Neuron (in vitro differentiated cells): ENCODE results near the gene PGLYRP2.
"Not testable (repeated sequence)": the region's sequence is repeated elsewhere in the genome, so short reads cannot be mapped to it uniquely, and the experiment has no call there.

ENCODE experiments used
- H2AFZ ChIP-seq: one replicate; pipeline ENCODE4 v1.6.1; 2013; ENCODE audit warnings: low read depth, mild to moderate bottlenecking, inconsistent platforms, low read length, moderate library complexity
- H3K27me3 ChIP-seq: one replicate; pipeline ENCODE4 v1.6.1; 2013; ENCODE audit warnings: low read length; ENCODE audit not compliant: insufficient read depth
- H3K36me3 ChIP-seq: one replicate; pipeline ENCODE4 v1.6.1; 2013; ENCODE audit warnings: low read length; ENCODE audit not compliant: insufficient read depth
- H3K4me1 ChIP-seq: one replicate; pipeline ENCODE4 v1.6.1; 2013; ENCODE audit warnings: low read length; ENCODE audit not compliant: insufficient read depth
- H3K4me3 ChIP-seq: 2 replicates; pipeline ENCODE4 v1.5.1; 2013; ENCODE audit warnings: mild to moderate bottlenecking, low read length, moderate library complexity
- H3K9me3 ChIP-seq: one replicate; pipeline ENCODE4 v1.6.1; 2013; ENCODE audit warnings: low read length

PGLYRP2 gene, protein sequence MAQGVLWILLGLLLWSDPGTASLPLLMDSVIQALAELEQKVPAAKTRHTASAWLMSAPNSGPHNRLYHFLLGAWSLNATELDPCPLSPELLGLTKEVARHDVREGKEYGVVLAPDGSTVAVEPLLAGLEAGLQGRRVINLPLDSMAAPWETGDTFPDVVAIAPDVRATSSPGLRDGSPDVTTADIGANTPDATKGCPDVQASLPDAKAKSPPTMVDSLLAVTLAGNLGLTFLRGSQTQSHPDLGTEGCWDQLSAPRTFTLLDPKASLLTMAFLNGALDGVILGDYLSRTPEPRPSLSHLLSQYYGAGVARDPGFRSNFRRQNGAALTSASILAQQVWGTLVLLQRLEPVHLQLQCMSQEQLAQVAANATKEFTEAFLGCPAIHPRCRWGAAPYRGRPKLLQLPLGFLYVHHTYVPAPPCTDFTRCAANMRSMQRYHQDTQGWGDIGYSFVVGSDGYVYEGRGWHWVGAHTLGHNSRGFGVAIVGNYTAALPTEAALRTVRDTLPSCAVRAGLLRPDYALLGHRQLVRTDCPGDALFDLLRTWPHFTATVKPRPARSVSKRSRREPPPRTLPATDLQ

DNA sequence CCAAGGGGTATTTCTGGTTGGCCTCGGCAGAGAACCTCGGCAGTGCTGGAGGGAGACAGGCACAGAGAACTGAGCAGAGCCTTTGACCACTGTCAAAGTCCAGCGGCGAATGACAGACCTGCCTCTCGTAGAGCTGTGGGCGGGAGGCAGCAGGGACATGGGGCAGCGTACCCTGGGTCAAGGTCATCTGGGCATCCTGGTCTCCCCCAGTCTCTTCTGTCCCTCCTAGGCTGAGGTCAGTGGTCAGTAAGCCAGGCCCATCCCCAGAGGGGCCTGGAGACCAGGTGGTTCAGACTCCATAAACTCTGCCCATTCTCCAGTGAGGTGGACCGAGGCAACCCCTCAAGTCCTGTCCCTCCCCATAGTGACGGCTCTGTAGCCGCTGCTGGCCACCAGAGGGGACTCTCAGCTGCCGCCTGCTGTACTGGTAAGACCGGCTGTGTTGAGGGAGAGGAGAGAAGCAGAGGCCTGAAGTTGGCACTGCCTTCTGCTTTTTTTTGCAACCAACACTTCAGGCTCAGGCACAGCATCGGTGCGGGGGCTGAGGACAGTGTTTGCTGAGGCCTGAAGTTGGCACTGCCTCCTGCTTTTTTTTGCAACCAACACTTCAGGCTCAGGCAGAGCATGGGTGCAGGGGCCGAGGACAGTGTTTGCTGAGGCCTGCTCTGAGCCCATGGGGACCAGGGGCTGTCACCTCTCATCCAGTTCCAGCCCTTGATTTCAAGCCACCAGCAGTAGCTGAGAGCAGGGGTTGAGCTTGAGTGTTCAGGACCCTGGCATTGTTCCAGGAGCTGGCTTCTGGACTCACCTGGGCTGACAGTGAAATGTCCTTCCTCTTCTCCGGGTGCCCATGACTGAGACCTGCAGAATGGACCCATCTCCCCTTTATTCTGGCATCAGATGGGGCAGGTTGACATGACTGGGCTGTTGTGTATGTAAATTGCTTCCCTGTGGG is at the start of gene PGLYRP2:
PGLYRP2 (minus strand) TSS at position 111 of the 955 bp plus-strand sequence. CDS start 130 bp downstream, outside the sequence.
- H3K9me3 ChIP-seq = no peaks in the 10 kb centered on the region
- H3K4me1 ChIP-seq = no peaks in the 10 kb centered on the region
- H3K36me3 ChIP-seq = no peaks in the 10 kb centered on the region
- H3K27me3 ChIP-seq = peaks cover 3% of the 10 kb centered on the region
- no peak within 1 kb of the TSS for H3K4me3 ChIP-seq
- H2AFZ ChIP-seq = no peak within 1 kb of the TSS

DNA sequence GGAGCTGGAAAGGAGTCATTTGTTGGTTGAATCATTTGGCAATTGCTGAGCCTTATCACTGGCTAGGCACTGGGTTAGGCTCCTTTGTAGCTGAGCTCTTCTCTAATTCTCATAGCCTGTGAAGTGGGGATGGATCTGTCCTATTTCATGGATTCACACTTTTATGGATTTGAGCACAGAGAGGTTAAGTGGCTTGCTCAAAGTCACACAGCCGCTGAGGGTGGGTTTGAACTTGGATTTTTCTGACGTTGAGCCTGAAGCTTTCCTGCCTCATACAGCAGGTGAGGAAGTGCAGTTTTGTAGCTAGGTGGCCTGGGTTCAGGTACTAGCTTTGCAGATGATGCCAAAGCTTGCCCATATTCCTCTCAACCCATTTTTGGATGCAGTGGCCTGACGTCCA is 48.4 kb upstream of the PGLYRP2 start:
- Histone ChIP-seq H3K4me3 (no peak overlapping the region), H3K9me3 (no peaks in the 10 kb centered on the region), H3K4me1 (no peaks in the 10 kb centered on the region), H3K36me3 (no peaks in the 10 kb centered on the region), H2AFZ (no peak overlapping the region), H3K27me3 (peaks cover 2% of the 10 kb centered on the region)

DNA sequence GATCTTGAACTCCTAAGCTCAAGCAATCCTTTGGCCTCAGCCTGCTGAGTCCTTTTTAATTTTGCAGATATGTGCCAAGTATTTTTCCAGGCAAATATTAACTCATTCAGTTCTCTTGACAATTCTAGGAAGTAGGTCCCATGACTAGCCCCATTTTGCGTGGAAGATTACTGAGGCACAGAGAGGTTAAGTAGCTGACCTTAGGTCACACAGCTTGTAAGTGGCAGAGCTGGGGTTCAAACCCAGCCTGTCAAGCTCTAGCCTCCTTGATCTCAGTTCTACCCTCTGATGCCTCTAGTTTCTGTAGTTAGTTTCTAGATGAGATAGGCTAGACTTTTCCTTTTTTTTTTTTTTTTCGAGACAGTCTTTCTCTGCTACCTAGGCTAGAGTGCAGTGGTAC is 47.1 kb upstream of the PGLYRP2 start:
- Histone ChIP-seq H2AFZ (no peak overlapping the region), H3K36me3 (no peaks in the 10 kb centered on the region), H3K4me1 (no peaks in the 10 kb centered on the region), H3K9me3 (no peaks in the 10 kb centered on the region), H3K27me3 (peaks cover 2% of the 10 kb centered on the region), H3K4me3 (no peak overlapping the region)

GRCh38 chr19:15525291-15525690 is 46.0 kb upstream of the PGLYRP2 start:
- H3K36me3 ChIP-seq = no peaks in the 10 kb centered on the region
- peaks cover 2% of the 10 kb centered on the region for H3K27me3 ChIP-seq
- no peaks in the 10 kb centered on the region for H3K4me1 ChIP-seq
- H3K4me3 ChIP-seq = no peak overlapping the region
- no peaks in the 10 kb centered on the region for H3K9me3 ChIP-seq
- no peak overlapping the region for H2AFZ ChIP-seq

GRCh38 chr19:15524781-15525180 is 45.5 kb upstream of the PGLYRP2 start:
- Histone ChIP-seq H3K4me1 (no peaks in the 10 kb centered on the region), H3K4me3 (no peak overlapping the region), H3K9me3 (no peaks in the 10 kb centered on the region), H3K36me3 (no peaks in the 10 kb centered on the region), H2AFZ (no peak overlapping the region), H3K27me3 (no peaks in the 10 kb centered on the region)

DNA sequence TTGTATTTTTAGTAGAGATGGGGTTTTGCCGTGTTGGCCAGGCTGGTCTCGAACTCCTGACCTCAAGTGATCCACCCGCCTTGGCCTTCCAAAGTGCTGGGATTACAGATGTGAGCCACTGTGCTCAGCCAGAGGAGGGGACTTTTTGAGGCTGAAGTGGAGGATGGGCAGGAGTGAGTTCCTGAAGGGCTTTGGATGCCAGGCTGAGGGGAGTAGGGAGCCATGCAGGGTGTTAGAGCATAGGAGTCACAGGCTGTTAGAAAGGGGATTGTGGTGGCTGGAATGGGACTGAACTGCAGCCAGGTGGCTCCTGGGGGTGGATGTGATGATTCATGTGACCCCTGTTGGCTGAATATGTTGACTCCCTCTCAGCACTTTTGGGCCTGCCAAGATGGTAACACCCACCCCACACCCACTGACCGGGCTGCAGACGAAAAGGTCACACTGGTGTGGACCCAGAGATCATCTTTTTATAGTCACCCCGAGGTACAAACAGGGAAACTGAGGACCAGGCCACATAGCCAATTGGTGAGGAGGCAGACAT is 40.2 kb upstream of the PGLYRP2 start:
- no peaks in the 10 kb centered on the region for H3K36me3 ChIP-seq
- no peak overlapping the region for H3K4me3 ChIP-seq
- H3K9me3 ChIP-seq = no peaks in the 10 kb centered on the region
- H3K27me3 ChIP-seq = no peaks in the 10 kb centered on the region
- H2AFZ ChIP-seq = no peak overlapping the region
- no peaks in the 10 kb centered on the region for H3K4me1 ChIP-seq

DNA sequence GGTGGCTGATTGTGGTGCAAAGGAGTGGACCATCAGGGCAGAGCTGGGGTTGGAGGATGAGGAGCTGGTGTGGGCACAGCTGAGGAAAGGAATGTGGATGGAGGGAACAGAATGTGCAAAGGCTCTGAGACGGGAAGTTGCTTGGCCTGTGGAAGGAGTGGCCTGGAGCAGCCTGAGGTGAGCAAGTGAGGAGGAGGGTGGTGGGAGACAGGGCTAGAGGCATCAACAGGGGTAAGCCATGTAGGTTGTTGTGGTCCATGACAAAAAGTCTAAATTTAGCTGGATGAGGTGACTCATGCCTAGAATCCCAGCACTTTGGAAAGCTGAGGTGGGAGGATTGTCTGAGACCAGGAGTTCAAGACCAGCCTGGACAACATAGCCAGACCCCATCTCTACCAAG is 38.5 kb upstream of the PGLYRP2 start:
- Histone ChIP-seq H3K4me3 (no peak overlapping the region), H2AFZ (no peak overlapping the region), H3K36me3 (no peaks in the 10 kb centered on the region), H3K4me1 (no peaks in the 10 kb centered on the region), H3K9me3 (no peaks in the 10 kb centered on the region), H3K27me3 (no peaks in the 10 kb centered on the region)

DNA sequence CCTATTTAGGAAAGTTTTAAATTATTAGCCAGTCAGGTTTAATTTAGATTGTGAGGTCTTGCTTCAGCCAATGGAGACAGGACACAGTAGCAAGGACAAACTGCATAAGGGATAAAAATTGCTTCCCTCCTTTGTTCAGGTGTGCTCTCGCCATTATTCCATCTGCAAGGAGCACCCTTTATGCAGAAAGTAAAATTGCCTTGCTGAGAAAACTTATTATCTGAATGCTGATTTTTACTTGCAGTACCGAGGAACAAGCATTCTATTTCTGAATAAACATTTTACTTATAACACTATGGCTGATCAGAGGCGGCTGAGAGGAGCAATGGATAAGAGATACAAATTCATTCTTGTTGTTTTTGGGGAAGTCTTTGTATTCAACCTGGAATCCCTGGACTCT is 37.1 kb upstream of the PGLYRP2 start:
- Histone ChIP-seq H3K27me3 (peaks cover 5% of the 10 kb centered on the region), H2AFZ (no peak overlapping the region), H3K9me3 (no peaks in the 10 kb centered on the region), H3K36me3 (no peaks in the 10 kb centered on the region), H3K4me1 (no peaks in the 10 kb centered on the region), H3K4me3 (no peak overlapping the region)

GRCh38 chr19:15515227-15515625 is 35.9 kb upstream of the PGLYRP2 start:
- not testable (repeated sequence) for H2AFZ ChIP-seq, H3K4me1 ChIP-seq, H3K36me3 ChIP-seq, H3K27me3 ChIP-seq, H3K9me3 ChIP-seq, H3K4me3 ChIP-seq

DNA sequence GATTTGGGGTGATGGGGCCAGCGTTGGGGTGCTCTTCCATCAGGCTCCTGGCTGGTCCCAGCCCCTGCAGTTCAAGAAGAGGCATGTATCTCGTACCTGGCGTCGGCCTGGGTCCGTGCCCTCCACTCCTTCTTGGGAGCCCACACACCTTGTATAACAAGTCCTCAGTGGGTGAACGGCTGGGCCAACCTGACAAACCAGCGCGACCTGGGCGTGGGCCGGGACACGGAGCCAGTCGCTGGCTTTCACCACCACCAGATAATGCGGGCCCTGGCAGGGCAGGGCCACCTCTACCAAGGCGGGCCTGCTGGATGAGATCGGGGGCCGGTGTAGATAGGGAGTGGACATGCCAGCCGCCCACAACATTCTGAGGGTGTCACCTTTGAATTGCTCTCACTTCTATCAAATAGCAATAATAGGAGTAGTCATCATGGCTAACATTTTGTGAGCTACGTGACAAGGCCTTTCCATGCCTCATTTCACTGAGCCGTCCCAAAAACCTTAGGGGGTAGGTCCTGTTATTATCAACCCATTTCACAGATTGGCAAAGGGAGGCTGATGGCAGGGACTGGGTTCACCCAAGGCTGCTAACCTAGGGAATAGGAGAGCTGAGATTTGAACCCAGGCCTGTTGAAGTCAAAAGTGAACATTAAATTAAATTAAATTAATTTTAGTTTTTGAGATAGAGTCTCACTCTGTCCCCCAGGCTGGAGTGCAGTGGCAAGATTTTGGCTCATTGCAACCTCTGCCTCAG is 32.5 kb upstream of the PGLYRP2 start:
- peaks cover 11% of the 10 kb centered on the region for H3K27me3 ChIP-seq
- no peaks in the 10 kb centered on the region for H3K9me3 ChIP-seq
- no peak overlapping the region for H3K4me3 ChIP-seq
- no peaks in the 10 kb centered on the region for H3K36me3 ChIP-seq
- H3K4me1 ChIP-seq = no peaks in the 10 kb centered on the region
- H2AFZ ChIP-seq = no peak overlapping the region

DNA sequence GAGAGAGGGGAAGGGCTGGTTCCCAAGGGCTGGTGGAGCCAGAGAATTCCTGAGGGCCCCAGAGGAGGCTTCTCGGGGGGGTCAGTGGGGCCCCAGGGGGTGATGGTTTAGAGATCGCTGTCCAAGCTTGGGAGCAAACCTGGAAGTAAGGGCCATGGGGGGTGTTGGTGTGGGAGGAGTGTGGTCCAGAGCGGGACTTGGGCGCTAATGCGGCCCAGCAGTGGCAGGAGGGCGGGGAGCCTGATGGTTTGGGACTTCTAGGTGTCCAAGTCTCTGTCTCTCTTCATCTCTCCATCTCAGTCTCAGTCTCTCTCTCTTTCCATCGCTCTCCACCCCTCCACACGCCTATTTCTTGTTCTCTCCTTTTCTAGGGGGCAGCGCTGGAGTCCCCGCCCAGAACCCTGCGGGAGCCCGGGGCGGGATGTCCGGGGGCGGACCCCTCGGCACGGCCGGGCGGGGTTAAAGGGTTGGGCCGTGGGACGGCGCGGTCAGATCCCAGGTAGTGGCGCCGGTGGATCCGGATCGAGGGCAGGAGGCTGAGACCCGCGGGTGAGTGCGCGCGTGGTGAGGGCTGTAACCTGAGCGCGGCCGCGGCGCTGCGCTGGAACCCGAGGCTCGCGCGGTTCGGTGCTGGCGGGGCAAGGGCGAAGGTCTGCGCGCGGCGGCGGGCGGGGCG is 28.9 kb upstream of the PGLYRP2 start, which contains the start of gene CYP4F22:
CYP4F22 (plus strand) TSS at position 491 of the 676 bp plus-strand sequence. CDS start 16,812 bp downstream, outside the sequence.
- Histone ChIP-seq H3K4me3 (no peak within 1 kb of the TSS), H3K27me3 (peaks cover 11% of the 10 kb centered on the region), H3K9me3 (no peaks in the 10 kb centered on the region), H2AFZ (no peak within 1 kb of the TSS), H3K36me3 (no peaks in the 10 kb centered on the region), H3K4me1 (no peaks in the 10 kb centered on the region)
